OCI-LY7 (cell line): ENCODE measurements around the gene MYL6.

Experiments used
- CTCF ChIP-seq: fragments of 200-600 bp; sonication (generic); conservative IDR thresholded peaks from 2 replicates; pipeline ENCODE4 v1.5.1; 2014; ENCODE audit warnings: mild to moderate bottlenecking, antibody characterized with exemption, low read length, moderate library complexity, mixed read lengths
- EZH2phosphoT487 ChIP-seq: fragments of 200-600 bp; sonication (generic); IDR thresholded peaks from 2 replicates; pipeline ENCODE4 v1.6.1; 2018; ENCODE audit warnings: low read depth, borderline replicate concordance, mild to moderate bottlenecking, mixed run types, antibody characterized with exemption, low read length, moderate library complexity, mixed read lengths

GRCh38 chr12:56154246-56154771 lies 3.9 kb upstream of the MYL6 start:
- TF ChIP-seq CTCF (no peak), EZH2phosphoT487 (no peak)
